Heart left ventricle (tissue), 13 donors: ENCODE data around the gene THAP6.

ENCODE experiments used
- POLR2A ChIP-seq, 2 donors: fragments of 450-650 bp; IDR thresholded peaks; one replicate each; pipeline ENCODE4 v1.6.1; 2017; ENCODE audit warnings: antibody characterized with exemption in 2 of 2, mild to moderate bottlenecking in 2 of 2, moderate library complexity in 2 of 2
- TF ChIP-seq, protein P1 (sequence below), 12 donors: fragments of 200-600 bp; sonication (generic) in 4 of 12; IDR thresholded peaks; one replicate each; pipeline versions ENCODE4 v1.5.0 to v1.8.0; 2018 to 2022; ENCODE audit warnings: antibody characterized with exemption in 12 of 12, mild to moderate bottlenecking in 5 of 12
- donor health status: ischemic (EF 13 %, LVEDD 7.1; RV severe dilation, severe dysfunction).
- donor health status: DM: no; HTN: yes; CAD: no.
- donor health status: DM: no; HTN: no; CAD: no.
- donor health status: ischemic (EF 25% LVEDD 6.9; RV normal size, moderate dysfunction).
- donor health status: ischemic (EF 25% LVEDD 5.7; RV mildly dilated, moderate dysfunction).
- donor health status: ischemic (EF 35%, LVEDD 5.7; RV mildly dilated, moderate dysfunction).
- donor health status: nonischemic (EF 11% LVEDD 7.7; RV severe dilation, severe dysfunction).
- donor health status: DM: yes; HTN: yes; CAD: no.
- donor health status: PGD.
- donor health status: ischemic (EF 29% LVEDD 5.4; RV normal size, mild dysfunction).
- donor health status: nonischemic (EF 23%, LVEDD 6.1; RV moderate dilation, normal function).

DNA sequence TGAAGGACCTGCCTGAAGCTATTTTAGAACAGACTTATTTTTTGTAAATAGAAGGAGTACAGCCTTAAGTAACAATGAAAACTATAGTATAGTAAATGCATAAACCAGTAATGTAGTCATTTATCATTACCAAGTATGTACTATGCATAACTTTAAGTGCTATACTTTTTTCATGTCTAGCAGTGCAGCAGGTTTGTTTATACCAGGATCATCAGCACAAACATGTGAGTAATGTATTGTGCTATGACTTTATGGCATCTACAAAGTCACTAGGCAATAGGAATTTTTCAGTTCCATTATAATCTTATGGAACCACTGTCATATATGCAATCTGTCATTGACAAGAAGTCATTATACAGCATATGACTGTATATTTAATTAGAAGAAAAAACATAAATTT, 38.2 kb downstream of the THAP6 start:
- TF ChIP-seq, protein P1, sequence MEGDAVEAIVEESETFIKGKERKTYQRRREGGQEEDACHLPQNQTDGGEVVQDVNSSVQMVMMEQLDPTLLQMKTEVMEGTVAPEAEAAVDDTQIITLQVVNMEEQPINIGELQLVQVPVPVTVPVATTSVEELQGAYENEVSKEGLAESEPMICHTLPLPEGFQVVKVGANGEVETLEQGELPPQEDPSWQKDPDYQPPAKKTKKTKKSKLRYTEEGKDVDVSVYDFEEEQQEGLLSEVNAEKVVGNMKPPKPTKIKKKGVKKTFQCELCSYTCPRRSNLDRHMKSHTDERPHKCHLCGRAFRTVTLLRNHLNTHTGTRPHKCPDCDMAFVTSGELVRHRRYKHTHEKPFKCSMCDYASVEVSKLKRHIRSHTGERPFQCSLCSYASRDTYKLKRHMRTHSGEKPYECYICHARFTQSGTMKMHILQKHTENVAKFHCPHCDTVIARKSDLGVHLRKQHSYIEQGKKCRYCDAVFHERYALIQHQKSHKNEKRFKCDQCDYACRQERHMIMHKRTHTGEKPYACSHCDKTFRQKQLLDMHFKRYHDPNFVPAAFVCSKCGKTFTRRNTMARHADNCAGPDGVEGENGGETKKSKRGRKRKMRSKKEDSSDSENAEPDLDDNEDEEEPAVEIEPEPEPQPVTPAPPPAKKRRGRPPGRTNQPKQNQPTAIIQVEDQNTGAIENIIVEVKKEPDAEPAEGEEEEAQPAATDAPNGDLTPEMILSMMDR (IDR thresholded peaks at IDR 0.05) = no peak
- TF ChIP-seq POLR2A (IDR thresholded peaks at IDR 0.05) = no peak
